GM12865 (cell line): ENCODE results near the gene ZFP37.

ENCODE experiments used
- DNase-seq: peaks from one replicate; pipeline ENCODE4 v3.0.0; 2010; ENCODE audit warnings: low read depth
- H3K4me3 ChIP-seq: 2 replicates; pipeline ENCODE4 v1.5.1; 2011; ENCODE audit warnings: mild to moderate bottlenecking, low read depth, low read length, control low read depth
- CTCF ChIP-seq: IDR thresholded peaks from 2 replicates; pipeline ENCODE4 v1.5.1; 2011; ENCODE audit warnings: low read length, control low read depth, low read depth, inconsistent platforms; ENCODE audit not compliant: insufficient read depth; ENCODE audit errors: missing control alignments

Gene ZFP37

GRCh38 chr9:113057193-113057592, 669 bp upstream of the ZFP37 start:
- DNase-seq, result no peak
- peak overlapping the region; percentile 98 for H3K4me3 ChIP-seq
- no peak for TF ChIP-seq CTCF

GRCh38 chr9:113042884-113043657, 13.5 kb downstream of the ZFP37 start:
- TF ChIP-seq CTCF, result no peak
- no peak for DNase-seq
- H3K4me3 ChIP-seq, result no peak overlapping the region

GRCh38 chr9:113026200-113026599, 30.3 kb downstream of the ZFP37 start:
- no peak overlapping the region for H3K4me3 ChIP-seq
- no peak for DNase-seq
- TF ChIP-seq CTCF, result no peak

- no peak for DNase-seq
- no peak for TF ChIP-seq CTCF
- H3K4me3 ChIP-seq, result no peak overlapping the region
These were observed 38.3 kb downstream of the ZFP37 start for GRCh38 chr9:113018247-113018646.

- H3K4me3 ChIP-seq, result no peak overlapping the region
- no peak for TF ChIP-seq CTCF
- DNase-seq, result no peak
These were observed 44.0 kb downstream of the ZFP37 start for GRCh38 chr9:113012492-113012891.

- no peak for DNase-seq
- no peak for TF ChIP-seq CTCF
- H3K4me3 ChIP-seq, result no peak within 1 kb of the TSS
These were observed 44.6 kb downstream of the ZFP37 start, which contains the start of gene ZNF883 for GRCh38 chr9:113011911-113012381. TSS of gene ZNF883 (minus strand) at chr9:113012192.

- H3K4me3 ChIP-seq, result no peak overlapping the region
- DNase-seq, result no peak
- no peak for TF ChIP-seq CTCF
These were observed 50.7 kb downstream of the ZFP37 start for GRCh38 chr9:113005777-113006176.
